Activated naive CD8-positive, alpha-beta T cell treated with anti-CD3 and anti-CD28 coated beads for 36 hours (primary cell): ENCODE measurements around the gene ITIH4. TPM values are rescaled to one million over a fixed set of nuclear protein-coding genes. Genes with fewer than 3 reads are reported as not detected.

Source experiments
- DNase-seq: peaks from one replicate; pipeline ENCODE4 v3.0.0; 2021
- H3K27ac Mint-ChIP-seq: one replicate; pipeline ENCODE4 v1.8.0; 2022; ENCODE audit warnings: mild to moderate bottlenecking, moderate library complexity, mixed read lengths
- H3K27me3 Mint-ChIP-seq: one replicate; pipeline ENCODE4 v1.8.0; 2022; ENCODE audit warnings: mild to moderate bottlenecking, mixed read lengths
- H3K36me3 Mint-ChIP-seq: one replicate; pipeline ENCODE4 v1.8.0; 2021; ENCODE audit warnings: mild to moderate bottlenecking, mixed read lengths
- H3K4me1 Mint-ChIP-seq: one replicate; pipeline ENCODE4 v1.8.0; 2021; ENCODE audit warnings: mixed read lengths
- H3K4me3 Mint-ChIP-seq: one replicate; pipeline ENCODE4 v1.8.0; 2022; ENCODE audit warnings: mild to moderate bottlenecking, moderate library complexity, mixed read lengths
- H3K9me3 Mint-ChIP-seq: one replicate; pipeline ENCODE4 v1.8.0; 2022; ENCODE audit warnings: mixed read lengths
- total RNA-seq, 2 experiments: library from RNA; stranded (reverse); gene quantifications; one replicate each; pipeline ENCODE4 v1.2.3, GENCODE V29; 2021

The ITIH4 gene
- total RNA-seq, 2 experiments from 2014 or later, result 4.8 to 6.8 TPM

GRCh38 chr3:52769786-52770455 is 60.6 kb downstream of the ITIH4 start:
- Mint-ChIP-seq H3K27me3 (no peaks in the 10 kb centered on the region), H3K4me1 (peaks cover 18% of the 10 kb centered on the region), H3K9me3 (no peaks in the 10 kb centered on the region), H3K4me3 (peak overlapping the region; percentile 93), H3K36me3 (peaks cover 2% of the 10 kb centered on the region), H3K27ac (peak overlapping the region; percentile 87)
- DNase-seq, result no peak

- no peak overlapping the region for H3K4me3 Mint-ChIP-seq
- H3K27me3 Mint-ChIP-seq, result no peaks in the 10 kb centered on the region
- no peaks in the 10 kb centered on the region for H3K9me3 Mint-ChIP-seq
- no peak for DNase-seq
- peaks cover 3% of the 10 kb centered on the region for H3K4me1 Mint-ChIP-seq
- peaks cover 9% of the 10 kb centered on the region for H3K36me3 Mint-ChIP-seq
- H3K27ac Mint-ChIP-seq, result no peak overlapping the region
Observed at GRCh38 chr3:52763466-52763865, 67.0 kb downstream of the ITIH4 start.

Other genes starting within 250 kb of the ITIH4 start
- 10 to 100 TPM; 61.5 to 62.1 TPM for gene PBRM1, start 144.8 kb downstream of the ITIH4 start, total RNA-seq
- 100 to 1,000 TPM; 245 to 246 TPM for gene GNL3, start 144.6 kb downstream of the ITIH4 start, total RNA-seq
- gene GLT8D1, start 124.9 kb downstream of the ITIH4 start, total RNA-seq, result 10 to 100 TPM; 29.5 to 30.3 TPM
- gene SPCS1, start 124.6 kb downstream of the ITIH4 start, total RNA-seq, result 100 to 1,000 TPM; 129 to 137 TPM
- 10 to 100 TPM; 29.4 to 29.7 TPM for gene NEK4, start 59.7 kb downstream of the ITIH4 start, total RNA-seq
- not detected for gene ITIH1, start 53.1 kb downstream of the ITIH4 start, total RNA-seq
- not detected for gene ITIH3, start 35.9 kb downstream of the ITIH4 start, total RNA-seq
- gene MUSTN1, start 4.3 kb upstream of the ITIH4 start, total RNA-seq, result 1 to 10 TPM in 1 of 2 experiments, under 1 TPM in 1; 0.91 to 1.0 TPM
- gene STIMATE, start 66.9 kb upstream of the ITIH4 start, total RNA-seq, result 10 to 100 TPM; 23.6 to 30.0 TPM
- gene SFMBT1, start 215.4 kb upstream of the ITIH4 start, total RNA-seq, result 10 to 100 TPM; 19.7 to 21.9 TPM